Panc1 (cell line): ENCODE measurements around the gene PRAMEF14.
"Not testable (repeated sequence)": the region's sequence is repeated elsewhere in the genome, so short reads cannot be mapped to it uniquely, and the experiment has no call there.

Experiments
- SIN3A ChIP-seq: IDR thresholded peaks from 2 replicates; pipeline ENCODE4 v1.6.1; 2012; ENCODE audit warnings: low read depth, mild to moderate bottlenecking, low read length, moderate library complexity, borderline replicate concordance; ENCODE audit not compliant: insufficient read depth
- TF ChIP-seq, protein P1 (sequence below): fragments of 450-650 bp; IDR thresholded peaks from 2 replicates; pipeline ENCODE4 v1.5.1; 2017; ENCODE audit warnings: mild to moderate bottlenecking

DNA sequence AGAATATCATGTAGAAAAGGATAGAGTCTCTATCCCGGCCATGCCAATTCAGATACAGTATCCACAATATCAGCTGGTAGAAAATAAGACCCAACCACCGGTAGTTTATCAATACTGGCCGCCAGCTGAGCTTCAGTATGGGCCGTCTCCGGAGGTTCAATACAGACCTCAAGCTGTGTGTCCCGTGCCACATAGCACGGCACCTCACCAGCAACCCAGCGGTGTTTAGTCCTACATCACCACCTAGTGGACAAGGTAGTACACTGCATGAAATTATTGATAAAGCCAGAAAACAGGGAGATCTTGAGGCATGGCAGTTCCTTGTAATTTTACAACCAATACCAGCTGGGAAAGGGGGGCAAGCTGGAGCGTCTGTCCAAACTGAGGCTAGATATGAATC lies 7.5 kb upstream of the PRAMEF14 start:
- TF ChIP-seq, protein P1, sequence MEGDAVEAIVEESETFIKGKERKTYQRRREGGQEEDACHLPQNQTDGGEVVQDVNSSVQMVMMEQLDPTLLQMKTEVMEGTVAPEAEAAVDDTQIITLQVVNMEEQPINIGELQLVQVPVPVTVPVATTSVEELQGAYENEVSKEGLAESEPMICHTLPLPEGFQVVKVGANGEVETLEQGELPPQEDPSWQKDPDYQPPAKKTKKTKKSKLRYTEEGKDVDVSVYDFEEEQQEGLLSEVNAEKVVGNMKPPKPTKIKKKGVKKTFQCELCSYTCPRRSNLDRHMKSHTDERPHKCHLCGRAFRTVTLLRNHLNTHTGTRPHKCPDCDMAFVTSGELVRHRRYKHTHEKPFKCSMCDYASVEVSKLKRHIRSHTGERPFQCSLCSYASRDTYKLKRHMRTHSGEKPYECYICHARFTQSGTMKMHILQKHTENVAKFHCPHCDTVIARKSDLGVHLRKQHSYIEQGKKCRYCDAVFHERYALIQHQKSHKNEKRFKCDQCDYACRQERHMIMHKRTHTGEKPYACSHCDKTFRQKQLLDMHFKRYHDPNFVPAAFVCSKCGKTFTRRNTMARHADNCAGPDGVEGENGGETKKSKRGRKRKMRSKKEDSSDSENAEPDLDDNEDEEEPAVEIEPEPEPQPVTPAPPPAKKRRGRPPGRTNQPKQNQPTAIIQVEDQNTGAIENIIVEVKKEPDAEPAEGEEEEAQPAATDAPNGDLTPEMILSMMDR = not testable (repeated sequence)
- not testable (repeated sequence) for TF ChIP-seq SIN3A
